HG03196 (cell line): ENCODE results near the gene CHN2.
"Not testable (repeated sequence)": the region's sequence is repeated elsewhere in the genome, so short reads cannot be mapped to it uniquely, and the experiment has no call there.

Source experiments
- ATAC-seq: cut with Tn5 transposase; IDR thresholded peaks from one replicate; pipeline ENCODE4 v1.9.1; 2021; ENCODE audit not compliant: unreplicated experiment

Gene CHN2

DNA sequence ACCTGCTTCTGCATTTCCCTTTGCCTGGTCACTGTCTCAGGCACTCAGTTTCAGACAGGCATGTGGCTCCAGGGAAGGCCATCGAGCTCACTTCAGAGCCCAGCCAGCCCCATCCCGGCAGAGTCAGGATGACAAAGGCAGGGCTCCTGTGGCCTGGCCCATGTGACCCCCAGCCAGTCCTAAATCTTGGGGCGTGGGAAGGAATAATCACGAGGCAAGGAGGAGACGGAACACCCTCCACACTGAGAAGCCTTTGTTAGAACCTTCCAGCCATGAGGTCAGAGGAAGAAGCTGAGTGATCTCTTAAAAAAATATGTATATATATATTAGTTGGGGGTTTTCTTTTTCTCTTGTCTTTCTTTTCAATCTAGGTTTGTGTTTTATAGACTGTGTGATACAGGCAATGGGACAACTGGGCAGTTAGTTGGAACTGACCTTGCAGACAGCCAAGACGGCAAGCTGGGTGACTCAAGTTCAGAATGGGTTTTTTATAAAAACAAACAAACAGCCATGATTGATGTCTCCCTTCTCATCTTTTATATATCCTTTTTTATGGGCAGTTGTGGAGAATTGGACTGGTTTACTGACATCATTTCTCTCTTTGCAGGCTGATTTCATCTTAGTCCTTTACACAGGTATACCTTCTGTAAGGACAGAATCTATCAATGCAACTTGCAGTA lies 60.8 kb downstream of the CHN2 start:
- ATAC-seq: no peak

- ATAC-seq: no peak
Measured at GRCh38 chr7:29255906-29256692, 61.5 kb downstream of the CHN2 start.

DNA sequence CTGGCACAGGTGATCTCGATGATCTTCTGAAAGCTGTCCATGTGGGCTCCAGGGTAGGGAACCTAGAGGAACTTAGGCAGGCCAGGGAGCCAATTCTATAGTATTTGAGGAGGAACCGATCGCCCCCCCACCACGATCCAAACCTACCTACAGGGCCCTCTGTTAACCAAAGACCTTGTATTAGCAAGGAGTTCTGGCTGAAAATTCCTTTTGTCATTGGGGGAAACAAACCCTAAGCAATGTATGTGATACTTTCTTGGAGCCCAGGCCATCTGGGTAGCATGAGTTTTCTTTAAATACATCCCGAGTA lies 62.1 kb downstream of the CHN2 start:
- ATAC-seq: no peak

DNA sequence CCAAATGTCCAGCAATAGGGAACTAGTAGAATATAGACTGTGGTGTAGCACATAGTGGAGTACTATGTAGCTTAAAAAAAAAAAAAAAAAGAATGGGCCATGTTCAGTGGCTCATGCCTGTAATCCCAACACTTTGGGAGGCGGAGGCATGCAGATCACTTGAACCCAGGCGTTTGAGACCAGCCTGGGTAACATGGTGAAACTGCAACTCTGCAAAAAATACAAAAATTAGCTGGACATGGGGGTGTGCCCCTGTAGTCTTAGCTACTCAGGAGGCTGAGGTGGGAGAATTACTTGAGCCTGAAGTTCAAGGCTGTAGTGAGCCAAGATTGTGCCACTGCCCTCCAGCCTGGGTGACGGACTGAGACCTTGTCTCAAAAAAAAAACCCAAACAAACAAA lies 64.4 kb downstream of the CHN2 start:
- no peak for ATAC-seq

- ATAC-seq: no peak
Measured at GRCh38 chr7:29262191-29262917, 67.8 kb downstream of the CHN2 start.

DNA sequence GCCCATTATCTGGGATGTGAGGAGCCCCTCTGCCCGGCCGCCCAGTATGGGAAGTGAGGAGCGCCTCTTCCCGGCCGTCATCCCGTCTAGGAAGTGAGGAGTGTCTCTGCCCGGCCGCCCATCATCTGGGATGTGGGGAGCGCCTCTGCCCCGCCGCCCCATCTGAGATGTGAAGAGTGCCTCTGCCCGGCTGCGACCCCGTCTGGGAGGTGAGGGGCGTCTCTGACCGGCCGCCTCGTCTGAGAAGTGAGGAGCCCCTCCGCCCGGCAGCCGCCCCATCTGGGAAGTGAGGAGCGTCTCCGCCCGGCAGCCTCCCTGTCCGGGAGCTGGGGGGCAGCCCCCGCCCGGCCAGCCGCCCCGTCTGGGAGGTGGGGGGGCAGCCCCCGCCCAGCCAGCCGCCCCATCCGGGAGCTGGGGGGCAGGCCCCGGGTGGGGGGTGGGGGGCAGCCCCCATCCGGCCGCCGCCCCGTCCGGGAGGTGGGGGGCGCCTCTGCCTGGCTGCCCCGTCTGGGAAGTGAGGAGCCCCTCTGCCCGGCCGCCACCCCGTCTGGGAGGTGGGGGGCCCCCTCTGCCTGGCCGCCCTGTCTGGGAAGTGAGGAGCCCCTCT lies 69.1 kb downstream of the CHN2 start:
- ATAC-seq: not testable (repeated sequence)

DNA sequence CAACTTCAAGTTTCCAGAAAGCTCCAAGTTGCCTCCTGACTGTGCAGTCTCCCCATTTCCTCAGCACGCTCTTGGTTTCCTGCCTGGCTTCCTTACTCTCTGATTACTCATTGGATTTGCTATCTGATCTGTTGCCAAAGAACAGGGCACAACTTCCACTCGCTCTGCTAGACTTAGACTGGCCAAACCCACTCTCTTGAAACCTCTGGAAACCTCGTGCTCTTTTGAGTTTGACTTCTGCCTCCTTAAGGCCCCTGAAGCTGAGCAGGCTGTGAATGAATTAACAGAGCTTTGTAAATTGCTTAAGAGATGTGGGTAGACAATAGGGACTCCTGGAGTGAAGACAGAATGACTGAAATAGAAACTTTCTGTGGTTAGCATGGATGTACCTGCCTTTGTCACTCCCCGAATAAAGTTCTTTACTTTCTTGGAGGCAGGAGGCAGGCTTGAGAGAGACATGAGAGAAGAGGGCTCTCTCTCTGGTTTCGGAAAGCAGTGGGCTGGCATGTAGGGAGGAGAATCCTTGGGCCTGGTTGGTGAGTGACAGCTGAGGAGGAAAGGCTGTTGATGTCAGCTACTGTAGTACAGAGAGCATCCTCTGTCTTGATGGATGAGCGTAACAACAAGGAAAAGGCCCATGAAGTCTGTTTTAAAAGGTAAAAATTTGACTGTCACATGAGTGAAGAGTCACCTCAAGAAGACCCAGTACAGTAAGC lies 70.8 kb downstream of the CHN2 start:
- no peak for ATAC-seq

DNA sequence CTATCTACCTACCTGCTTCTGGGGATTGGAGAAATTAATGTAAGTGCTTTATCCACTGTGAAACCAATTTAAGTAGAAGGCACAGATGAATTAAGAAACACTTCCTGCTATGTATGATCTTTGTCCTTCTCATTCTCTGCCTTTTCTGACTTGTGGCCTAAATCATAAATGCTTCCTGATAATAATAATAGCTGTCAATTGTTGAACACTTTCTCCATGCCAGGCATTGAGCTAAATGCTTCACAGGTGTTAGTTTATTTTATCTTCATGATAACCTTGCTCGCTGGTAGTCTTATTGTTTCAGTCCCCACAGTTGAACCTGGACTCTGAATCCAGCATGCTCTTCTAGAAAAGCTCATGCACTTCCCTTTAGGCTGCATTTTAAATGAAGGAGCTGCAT lies 75.4 kb downstream of the CHN2 start:
- no peak for ATAC-seq

- no peak for ATAC-seq
Measured at GRCh38 chr7:29270594-29271318, 76.2 kb downstream of the CHN2 start.

DNA sequence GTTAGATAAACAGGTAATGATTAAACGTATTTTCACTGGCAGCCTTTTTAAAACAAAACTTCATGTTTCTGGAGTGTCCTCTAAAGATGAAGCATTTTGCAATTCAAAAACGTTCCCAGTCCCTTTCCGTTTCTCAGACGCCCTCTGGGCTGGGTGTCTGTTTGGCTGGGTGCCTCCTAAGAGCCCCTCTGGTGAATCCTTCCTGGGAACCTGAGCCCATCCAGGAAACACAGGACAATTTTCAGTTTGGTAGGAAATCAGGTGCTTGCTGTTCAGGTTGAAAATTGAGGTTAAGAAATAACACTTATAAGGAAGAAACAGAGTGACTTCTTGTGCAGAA lies 76.7 kb downstream of the CHN2 start:
- ATAC-seq: no peak

DNA sequence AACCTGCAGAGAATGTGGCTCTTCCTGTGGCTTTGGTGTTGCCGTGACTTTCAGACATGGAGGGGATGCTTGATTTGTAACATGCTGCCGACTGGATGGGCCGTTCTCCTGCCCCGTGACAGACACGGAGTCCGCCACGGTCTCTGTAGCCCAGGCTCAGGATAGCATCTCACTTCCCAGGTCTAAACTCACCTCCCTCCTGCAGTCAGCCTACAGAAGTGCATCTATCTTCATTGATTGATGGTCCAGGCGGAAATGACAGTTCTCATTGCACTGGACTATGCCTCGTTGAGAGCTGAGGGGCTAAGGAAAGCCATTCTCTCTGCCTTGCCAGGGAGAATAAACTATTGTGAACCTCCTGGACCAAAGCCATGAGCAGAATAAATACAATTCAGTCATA lies 77.5 kb downstream of the CHN2 start:
- no peak for ATAC-seq

DNA sequence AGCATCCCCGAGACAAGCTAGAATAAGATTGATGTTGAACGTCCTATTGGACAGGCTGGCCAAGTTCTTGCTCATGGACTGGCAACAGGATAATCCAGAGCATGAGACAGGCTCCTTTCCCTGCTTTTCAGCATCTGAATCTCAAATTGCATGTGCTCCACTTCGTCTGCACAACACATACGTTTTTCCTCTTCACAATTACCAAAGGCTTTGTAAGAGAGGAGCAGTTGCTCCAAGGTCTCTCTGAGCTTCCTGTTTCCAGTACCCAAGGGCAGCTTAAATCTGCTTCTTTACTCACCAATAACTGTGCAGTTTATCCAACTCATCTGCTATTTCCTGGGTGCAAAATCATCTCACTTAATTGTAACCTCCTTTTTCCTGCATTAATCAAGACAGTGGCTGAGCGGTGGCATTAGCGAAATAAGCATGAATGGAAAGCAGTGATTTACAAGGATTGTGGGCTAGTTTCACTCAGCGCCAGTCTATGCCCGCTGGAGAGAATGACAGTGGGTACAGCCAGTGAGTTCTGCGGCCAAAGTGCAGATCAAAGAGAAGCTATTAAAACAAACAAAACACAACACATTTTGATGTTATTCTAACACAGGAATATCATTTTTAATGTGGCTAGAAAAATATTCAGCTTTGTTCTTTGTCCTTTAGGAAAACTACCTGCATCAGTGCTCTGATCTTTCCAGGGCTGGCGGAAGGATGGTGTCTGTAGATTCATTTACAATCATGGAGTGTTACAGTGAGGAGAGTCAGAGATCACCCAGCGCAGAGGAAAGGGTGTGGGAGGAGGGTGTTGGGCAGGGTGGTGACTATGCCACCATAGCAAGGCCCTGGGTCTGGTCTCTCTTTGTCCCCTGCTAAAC lies 79.8 kb downstream of the CHN2 start:
- no peak for ATAC-seq

- ATAC-seq: no peak
Measured at GRCh38 chr7:29275018-29275318, 80.4 kb downstream of the CHN2 start.

GRCh38 chr7:29275493-29275892 lies 80.9 kb downstream of the CHN2 start:
- no peak for ATAC-seq

DNA sequence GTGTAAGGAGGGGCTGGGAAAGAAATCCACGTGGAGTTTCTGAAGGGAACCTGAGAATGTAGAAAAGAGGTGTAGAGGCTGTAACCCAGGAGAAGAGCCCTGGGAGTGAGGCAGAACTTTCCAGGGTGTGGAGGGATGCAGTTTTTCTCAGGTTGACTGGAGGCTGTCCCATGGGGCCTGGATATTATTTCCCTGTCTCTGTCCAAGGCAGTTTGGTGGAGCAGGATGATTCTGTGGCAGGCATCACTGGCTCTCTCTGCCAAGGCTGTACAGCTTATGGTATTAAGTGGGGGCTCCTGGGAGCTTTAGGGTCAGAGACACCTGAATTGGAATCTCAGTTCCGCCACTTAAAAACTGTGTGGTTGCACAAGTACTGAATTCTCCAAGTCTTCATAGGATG lies 81.6 kb downstream of the CHN2 start:
- no peak for ATAC-seq

DNA sequence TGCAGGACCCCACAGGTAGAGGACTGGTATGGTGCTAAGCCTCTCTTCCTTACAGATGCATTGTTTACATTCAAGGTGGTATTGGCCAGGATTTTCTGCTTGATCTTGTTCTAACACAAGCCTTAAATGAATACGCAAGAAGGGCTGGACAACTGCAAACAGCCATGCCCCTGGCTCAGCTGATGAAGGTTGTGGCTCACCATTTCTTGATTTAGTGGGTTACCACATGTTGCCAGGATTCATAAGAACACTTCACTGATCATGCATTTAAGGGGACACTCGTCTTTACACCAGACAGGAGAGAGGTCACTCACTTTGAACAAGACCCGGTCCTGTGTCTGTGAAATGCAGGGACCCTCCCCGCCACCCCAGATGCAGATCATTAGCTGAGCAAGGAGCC lies 82.2 kb downstream of the CHN2 start:
- ATAC-seq: no peak

DNA sequence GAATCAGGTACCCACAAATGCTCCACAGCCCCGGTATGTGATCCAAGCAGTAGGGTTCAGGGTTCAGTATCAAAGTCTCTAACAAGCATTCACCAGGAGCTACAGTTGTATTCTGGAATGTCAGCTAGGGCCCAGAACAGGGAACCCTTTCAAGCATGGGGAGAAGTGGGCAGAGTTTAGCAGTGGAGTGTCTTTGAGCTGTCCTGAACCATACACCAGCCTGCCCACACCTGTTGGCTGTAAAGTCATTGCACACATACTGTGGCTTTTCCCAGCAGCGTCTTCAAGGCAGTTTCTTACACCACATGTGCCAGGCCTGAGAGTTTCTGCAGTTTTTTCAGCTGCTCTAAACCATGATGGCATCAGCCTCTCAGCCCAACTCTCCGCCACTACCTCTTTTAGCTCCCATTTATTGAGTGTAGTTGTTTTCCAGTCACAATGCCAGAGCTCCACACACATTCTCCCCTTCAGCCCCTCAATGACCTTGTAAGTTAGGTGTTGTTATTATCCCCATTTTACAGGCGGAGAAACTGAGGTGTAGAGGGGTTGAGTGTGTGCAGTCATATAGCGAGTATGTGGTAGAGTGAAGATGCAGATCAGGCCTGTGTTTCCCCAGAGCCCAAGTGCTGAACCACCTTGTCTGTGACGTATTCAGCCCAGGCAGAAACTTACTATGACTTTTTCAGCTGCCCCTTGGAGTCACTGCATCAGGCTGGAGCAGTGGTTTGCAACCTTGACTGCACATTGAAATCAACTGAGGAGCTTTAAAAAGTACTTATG lies 83.1 kb downstream of the CHN2 start:
- no peak for ATAC-seq

DNA sequence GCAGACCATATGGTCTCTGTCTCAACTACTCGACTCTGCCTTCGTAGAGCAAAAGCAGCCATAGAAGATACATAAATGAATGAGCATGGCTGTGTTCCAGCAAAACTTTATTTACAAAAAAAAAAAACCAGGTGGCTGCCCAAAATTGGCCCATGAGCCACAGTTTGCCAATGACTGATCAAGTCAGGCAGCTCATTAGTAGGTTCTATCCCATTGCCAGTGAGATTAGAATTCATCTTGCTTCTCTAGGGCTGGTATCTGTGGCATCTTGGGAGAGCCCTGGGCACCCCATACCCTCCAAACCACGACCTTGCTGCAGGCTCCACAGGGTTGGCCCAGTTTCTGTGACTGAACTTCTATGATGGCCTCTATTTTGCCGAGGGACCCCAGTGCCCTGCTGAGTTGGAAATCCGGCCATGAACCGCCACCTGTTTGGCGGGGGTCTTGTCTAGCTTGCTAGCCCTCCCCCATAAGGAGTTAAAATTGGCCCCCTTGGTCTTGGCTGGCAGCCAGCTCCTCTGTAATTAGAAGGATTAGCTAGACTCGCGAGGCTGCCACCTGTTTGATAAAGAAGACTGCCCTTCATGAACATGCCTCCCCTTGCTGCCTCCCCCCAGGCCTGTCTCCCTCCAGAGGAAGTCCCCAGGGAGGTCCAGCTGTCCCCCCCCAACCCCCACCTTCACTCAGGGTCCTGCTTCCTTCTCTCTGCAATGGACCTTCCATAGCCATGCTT lies 83.9 kb downstream of the CHN2 start:
- no peak for ATAC-seq
